ENCODE results near the gene ZMIZ1.
A peak's percentile ranks its signal among the peaks of the same experiment; 100 is the strongest.
"Not testable (repeated sequence)": the region's sequence is repeated elsewhere in the genome, so short reads cannot be mapped to it uniquely, and the experiment has no call there.

The ZMIZ1 gene

DNA sequence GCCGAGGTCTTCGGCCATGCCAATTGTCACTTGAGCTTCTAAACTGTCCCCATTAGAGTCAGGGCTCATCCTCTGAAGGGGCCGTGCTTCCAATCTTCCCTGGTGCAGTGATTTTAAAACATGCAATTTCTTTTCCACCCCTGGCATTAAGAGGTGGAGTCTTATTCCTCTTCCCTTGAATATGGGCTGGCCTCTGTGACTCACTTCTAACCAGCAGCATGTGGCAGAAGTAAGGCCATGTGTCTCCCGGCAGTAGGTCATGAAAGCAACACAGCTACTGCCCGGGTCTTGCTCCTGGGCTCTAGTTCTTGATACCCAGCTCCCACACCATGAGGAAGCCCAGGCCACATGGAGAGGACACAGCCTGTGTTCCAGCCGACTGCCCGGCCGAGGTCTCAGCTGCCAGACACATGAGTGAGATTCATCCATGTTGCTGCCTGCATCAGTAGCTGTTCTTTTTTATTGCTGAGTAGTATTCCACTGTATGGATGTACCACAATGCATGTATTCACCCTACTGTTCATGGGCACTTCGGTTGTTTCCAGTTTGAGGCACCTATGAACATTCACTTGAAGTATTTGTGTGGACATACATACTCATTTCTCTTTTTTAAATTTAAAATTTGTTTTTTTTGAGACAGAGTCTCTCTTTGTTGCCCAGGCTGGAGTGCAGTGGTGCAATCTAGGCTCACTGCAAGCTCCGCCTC lies 264.0 kb downstream of the ZMIZ1 start:
- not testable (repeated sequence) for DNase-seq

DNA sequence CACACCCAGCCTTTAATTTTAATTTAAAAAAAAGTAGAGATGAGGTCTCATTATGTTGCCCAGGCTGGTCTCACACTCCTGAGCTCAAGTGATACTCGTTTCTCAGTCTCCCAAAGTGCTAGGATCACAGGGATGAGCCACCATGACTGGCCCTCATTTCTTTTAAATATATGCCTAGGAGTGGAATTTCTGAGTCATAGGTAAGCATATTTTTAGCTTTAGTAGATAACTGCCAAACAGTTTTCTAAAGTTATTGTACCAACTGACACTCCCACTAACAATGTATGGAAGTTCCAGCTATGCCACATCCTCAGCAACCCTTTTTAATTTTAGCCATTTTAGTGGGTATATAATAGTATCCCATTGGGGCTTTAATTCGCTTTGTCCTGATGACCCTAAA lies 264.7 kb downstream of the ZMIZ1 start:
- no peak for DNase-seq

GRCh38 chr10:79334573-79334972 lies 265.8 kb downstream of the ZMIZ1 start:
- DNase-seq = no peak

- no peak for DNase-seq
These were observed 266.3 kb downstream of the ZMIZ1 start for GRCh38 chr10:79335094-79335469.

- DNase-seq = no peak
These were observed 266.9 kb downstream of the ZMIZ1 start for GRCh38 chr10:79335470-79336235.

DNA sequence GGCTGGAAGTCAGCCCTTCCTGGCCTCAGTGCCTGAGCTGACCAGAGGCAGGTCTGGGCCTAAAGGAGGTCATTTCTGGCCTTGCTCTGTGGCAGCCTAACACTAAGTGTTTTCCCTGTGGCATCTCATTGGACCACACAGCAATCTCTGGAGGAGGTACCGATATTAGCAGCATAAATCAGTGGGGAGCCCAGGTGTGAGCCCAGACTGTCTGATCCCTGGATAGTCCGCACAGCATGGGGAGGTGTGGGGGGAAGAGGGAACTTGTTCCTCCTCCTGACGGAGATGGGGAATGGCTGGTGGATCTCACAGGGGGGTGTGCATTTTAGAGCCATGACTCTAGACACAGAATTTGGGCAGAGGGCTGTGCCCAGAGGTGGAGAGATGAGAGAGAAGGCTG lies 267.5 kb downstream of the ZMIZ1 start:
- no peak for DNase-seq

GRCh38 chr10:79336739-79337138 lies 268.0 kb downstream of the ZMIZ1 start:
- no peak for DNase-seq

DNA sequence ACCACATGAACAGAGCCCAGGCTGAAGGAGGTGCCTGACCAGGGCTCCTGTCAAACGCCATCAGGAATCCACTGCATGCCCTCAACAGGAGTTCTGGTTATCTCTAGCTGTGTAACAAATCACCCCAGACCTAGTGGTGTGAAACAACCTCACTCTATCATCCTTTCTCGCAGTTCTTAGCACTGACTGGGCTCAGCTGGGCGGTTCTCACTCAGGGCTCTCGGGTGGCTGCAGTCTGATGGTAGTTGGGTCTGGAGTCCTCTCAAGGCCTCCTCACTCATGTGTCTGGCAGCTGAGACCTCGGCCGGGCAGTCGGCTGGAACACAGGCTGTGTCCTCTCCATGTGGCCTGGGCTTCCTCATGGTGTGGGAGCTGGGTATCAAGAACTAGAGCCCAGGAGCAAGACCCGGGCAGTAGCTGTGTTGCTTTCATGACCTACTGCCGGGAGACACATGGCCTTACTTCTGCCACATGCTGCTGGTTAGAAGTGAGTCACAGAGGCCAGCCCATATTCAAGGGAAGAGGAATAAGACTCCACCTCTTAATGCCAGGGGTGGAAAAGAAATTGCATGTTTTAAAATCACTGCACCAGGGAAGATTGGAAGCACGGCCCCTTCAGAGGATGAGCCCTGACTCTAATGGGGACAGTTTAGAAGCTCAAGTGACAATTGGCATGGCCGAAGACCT lies 269.2 kb downstream of the ZMIZ1 start:
- DNase-seq = not testable (repeated sequence)

DNA sequence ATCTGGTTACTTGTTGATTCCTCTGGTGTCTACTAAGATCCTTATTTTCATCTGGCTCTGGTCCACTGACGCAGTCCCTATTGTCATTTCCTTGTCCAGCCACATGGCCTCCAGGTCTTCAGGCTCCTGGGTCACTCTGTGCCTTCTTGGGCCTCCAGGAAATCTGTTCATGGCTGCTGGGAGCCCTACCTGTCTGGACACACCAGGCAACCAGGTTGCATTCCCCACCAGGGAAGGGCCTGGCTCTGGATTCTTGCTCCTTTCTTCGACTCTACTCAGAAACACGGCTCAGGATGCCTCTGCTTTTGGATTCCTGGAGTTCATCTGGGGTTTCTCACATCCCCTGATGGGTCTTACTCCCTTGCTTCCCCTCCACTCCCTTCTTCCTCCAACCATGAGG lies 270.5 kb downstream of the ZMIZ1 start:
- DNase-seq = no peak

DNA sequence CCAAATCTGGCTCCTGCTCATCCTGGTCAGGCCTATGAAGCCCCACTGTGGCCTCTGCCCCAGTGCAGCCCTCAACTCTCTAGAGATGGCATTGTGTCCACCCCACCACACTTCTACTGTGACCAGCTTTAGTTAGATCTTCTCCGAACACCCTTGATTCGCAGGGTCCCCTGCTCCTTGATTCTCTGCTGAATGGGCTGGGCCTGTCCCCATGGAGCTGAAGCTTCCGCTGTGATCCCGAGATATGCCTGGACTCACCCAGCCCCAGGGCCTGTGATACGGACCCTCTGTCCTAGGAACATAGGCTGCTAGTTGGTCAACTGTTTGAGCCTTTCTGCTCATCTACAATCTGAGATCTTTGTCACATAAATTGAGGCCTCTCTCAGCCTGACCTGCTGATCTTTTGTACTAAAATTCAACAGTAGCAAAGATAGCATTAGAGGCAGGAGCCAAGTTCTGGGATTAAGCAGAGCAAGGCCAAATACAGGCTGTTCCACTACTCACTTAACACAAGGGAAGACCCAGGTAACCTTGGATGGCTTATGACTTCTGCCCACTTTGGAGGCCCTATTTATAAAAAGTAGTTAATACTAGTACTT lies 272.0 kb downstream of the ZMIZ1 start:
- no peak for DNase-seq

DNA sequence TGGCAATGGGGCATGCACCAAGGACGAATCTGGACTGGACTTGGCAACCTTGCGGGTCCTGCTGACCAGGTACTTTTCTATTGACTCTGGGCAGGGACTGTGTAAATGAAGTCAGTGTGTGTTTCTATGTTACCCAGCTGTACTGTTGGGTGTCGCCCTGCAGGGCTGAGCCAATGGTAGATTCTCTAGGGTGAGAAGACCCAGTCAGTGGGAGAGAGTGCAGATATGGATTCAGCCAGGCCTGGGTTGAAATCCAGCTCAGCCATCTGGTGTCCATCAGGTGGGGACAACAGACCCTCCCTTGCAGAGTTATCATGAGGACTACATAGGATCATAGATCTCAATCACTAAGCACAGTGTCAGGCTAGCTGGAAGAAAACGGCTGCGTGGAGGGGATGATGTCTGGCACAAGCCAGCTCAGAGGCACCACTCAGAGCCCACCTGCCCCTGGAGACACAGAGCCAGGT lies 273.6 kb downstream of the ZMIZ1 start:
- DNase-seq = no peak

- DNase-seq = no peak
These were observed 274.2 kb downstream of the ZMIZ1 start for GRCh38 chr10:79342811-79343561.

DNA sequence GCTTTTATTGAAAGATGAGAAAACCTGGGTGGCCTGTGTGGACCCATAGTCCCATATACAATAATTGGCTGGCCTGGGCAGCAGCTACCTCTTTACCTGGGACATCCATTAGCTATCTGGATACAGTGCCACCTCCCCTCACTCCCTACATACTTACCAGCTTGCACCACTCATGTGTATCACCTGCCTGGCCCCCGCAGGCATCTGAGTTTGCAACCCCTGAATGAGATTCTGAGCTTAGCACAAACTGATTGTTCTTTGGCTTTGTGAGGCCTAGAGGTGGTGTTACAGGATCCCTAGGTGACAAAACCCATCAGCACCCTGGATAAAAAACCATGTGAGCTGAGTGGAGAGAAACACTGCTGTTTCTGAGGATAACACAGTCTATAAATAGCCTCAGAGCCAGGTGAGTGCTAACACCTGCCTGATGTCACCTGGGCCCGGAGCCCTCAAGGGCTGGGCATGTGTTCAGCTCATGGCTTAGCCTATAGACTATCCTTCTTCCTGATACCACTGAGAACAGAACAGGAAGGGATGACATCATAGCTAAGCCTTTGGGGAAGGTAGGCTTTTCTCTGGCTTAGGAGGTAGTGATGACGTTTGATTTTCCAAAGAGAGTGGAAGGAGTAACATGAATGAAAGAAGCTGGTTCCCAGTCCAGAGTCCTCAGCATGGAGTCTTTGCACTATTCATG lies 275.9 kb downstream of the ZMIZ1 start:
- DNase-seq = no peak

DNA sequence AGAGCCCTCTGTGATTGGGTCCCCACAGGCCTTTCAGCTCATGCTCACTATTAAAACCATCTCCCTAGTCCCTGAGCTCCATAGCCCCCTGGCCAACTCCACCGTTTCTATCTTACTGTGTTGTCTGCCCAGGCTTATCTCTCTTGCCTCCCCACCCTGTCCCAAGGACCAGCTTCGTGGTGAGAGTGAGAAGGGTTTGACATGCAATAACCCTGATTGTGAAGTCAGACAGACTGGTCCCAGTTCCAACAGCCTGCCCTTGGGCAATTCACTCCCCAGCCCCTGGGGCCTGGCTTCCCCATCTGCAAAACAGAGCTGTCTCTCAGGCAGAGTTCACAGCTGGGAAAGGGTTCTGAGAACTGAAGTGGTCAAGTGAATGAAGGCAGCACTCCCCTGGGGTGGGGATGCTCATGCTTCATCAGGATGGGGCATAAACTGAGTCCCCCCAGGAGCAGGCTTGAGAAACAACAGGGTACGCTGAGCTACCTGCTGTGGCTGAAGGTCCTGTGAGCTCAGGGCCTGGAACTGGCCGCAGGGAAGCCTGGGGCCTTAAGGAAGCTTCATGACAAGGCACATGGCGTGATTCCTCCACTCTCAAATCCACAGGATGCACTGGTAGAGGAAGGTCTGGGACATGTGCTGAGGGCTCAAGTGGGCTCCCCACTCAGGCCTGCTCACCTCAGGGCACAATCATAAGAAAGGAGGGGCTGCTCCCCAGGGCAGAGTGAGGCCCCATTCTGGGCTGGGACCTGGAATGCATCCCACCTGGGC lies 276.7 kb downstream of the ZMIZ1 start:
- DNase-seq = no peak

DNA sequence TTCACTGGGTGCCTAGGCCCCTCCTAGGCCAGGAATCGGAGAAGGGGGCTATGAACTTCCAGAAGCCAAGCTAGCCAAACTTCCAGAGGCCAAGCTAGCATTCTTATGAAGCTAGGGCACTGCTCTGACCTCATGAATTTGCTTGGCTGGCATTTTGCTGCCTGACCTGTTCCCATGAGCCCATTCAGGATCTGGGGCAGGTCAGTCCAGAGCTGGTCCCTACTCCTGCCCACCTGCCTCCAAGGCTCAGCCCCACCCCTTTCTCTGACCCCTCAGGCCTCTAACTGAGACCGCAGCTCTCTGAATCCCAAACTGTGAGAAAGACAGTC lies 277.2 kb downstream of the ZMIZ1 start:
- no peak for DNase-seq

GRCh38 chr10:79346388-79347225 lies 277.8 kb downstream of the ZMIZ1 start:
- no peak for DNase-seq

DNA sequence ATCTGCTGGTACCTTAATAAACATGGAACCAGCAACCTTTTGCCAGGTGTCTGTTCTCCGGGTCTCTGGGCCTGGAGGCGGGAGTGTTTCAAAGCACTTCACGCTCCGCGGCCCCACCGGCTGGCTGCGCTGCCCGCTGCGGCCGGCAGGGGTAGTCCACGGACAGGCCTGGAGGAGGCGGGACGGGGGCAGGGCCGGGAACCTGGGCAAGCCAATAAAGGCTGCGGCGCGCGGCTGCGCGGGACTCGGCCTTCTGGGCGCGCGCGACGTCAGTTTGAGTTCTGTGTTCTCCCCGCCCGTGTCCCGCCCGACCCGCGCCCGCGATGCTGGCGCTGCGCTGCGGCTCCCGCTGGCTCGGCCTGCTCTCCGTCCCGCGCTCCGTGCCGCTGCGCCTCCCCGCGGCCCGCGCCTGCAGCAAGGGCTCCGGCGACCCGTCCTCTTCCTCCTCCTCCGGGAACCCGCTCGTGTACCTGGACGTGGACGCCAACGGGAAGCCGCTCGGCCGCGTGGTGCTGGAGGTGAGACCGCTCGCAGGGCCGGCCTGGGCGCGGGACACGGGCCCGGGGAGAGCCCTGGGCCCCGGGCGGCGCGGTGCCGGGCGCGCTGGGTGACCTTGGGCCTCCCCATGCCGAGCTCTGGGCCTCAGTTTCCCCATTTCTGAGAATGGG lies 278.6 kb downstream of the ZMIZ1 start, which contains the start of gene PPIF:
Gene PPIF (plus strand): TSS at position 244 of the 668 bp plus-strand sequence. CDS start 80 bp downstream, at position 324.
- DNase-seq = peak; percentile 88

GRCh38 chr10:79347894-79348639 lies 279.3 kb downstream of the ZMIZ1 start:
- peak; percentile 50 for DNase-seq

DNA sequence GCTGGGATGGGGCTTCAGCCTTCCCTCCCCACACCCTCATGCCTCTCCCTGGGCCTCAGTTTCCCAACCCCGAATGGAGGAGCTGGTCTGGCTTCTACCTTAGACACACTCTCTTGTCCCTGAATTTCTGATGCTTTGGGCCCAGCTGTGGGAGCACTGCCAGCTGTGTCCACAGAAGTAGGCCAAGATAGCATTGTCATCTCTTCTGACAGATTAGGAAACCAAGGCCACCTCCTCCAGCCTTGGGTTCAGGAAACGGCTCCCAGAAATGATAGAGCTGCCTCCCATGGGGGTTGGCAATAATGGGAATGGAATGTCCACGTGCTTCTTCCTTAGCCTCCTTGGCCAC lies 279.8 kb downstream of the ZMIZ1 start:
- DNase-seq = no peak

Data from activated CD4-positive, alpha-beta T cell treated with anti-CD3 and anti-CD28 coated beads for 1 hour (primary cell).